Measurements from ENCODE around the gene CLDN22.

CLDN22 gene

GRCh38 chr4:183272384-183272783, 47.7 kb downstream of the CLDN22 start:
- no peak for DNase-seq

- no peak for DNase-seq
Observed at GRCh38 chr4:183268556-183268955, 51.5 kb downstream of the CLDN22 start.

Measured in suppressor macrophage (primary cell).